SK-N-DZ (cell line): ENCODE measurements around the gene NEGR1.

ENCODE experiments used
- DNase-seq: peaks from one replicate; pipeline ENCODE4 v3.0.0-alpha.2; 2015; ENCODE audit warnings: low spot score

NEGR1 gene

DNA sequence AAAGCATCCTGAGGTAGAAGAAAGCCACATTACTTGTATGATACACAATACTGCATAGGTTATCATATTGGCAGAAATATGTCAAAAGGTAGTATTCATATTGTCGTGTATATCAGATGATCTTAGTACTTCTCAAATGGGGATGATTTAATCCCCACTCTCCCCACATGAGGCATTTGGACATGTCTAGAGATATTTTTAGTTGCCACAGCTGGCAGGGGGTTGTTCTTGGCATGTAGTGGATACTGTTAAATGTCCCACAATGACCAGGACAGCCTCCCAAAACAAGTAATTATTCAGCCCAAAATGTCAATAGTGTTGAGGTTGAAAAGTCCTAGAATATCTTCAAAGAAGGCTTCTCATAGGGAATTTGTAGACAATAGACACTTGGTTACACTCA lies 162.8 kb downstream of the NEGR1 start:
- no peak for DNase-seq

DNA sequence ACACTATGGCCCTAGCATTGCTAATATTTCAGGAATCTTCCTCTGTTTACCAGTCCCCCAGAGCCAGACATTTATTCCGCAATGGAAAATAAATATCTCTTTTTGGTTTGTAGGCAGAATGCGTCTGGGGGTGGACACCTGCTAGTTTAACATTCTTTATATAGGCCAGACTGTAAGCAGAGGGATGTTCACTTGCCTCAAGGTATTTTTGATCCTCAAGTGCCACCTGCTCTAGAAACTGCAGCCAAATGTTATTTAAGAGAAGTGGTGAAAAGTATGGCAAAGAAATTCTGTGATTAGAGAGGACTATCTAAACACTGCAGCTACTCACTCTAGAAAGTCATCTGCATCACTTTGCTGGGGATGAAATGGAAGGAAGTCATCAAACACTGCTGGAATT lies 164.7 kb downstream of the NEGR1 start:
- DNase-seq = no peak

DNA sequence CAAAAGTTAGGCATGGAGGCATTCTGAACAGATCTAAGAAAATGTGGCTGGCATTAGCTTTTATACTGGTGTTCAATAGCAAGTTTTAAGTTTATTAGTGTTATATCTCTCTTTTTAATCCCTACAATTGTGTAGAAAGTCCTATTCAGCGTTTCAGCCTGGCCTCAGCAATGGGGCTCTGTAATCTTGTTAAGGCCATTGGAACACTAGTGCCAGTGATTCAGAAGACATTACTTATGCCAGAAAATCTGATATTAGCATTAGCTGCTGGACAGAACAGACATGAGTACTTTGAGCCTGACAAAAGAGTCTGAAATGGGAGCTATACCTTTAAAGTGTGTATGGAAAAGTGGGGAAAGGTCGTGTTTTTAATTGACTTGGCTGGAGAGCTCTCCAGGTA lies 167.0 kb downstream of the NEGR1 start:
- no peak for DNase-seq

DNA sequence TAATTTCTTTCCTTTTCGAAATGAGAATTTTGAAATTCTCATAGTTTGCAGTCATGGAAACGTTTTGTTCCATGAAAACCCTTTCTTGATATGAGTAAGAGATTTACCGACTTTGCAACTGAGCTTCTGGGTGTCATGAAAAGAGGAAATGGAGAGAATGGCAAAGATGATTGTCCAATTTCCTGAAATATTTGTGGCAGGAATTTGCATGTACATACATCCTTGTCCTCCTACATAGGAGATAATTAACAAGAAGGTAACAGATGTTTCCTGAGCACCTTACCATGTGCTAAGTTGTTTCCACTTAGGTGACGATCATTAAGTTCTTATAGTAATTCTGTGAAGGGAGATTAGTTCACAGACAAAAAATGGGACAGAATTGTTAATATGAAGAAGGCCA lies 170.7 kb downstream of the NEGR1 start:
- no peak for DNase-seq

DNA sequence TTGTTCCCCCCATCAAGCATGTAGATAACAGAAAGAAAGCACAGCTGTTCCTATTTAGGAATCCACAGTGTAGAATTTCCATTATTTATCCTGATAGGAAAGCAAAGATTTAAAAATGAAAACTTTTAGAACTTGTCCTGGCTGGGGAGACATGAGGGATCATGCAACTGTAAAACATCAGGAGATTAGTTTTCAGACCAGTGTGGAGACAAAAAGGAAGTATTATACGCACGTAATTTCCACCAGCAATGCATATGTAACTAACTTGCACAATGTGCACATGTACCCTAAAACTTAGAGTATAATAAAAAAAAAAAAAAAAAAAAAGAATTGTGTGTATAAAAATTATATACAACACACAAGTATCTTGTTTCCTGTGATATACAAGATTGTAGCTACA lies 172.4 kb downstream of the NEGR1 start:
- DNase-seq = no peak

DNA sequence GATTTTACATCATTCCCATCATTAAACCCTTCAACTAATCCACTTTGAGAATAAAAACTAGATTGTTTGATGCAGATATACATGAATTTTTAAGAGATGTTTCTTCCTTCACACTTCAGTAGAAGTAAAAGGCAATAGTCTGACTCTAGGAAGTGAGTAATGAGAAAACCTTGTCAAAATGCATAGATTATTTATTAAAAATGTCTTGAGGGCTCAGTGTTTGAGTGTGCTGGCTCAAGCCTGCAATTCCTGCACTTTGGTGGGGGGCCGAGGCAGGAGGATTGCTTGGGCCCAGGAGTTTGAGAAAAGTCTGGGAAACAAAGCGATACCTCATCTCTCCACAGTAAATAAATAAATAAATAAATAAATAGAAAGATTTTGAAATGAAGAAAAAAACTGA lies 177.1 kb downstream of the NEGR1 start:
- DNase-seq = no peak

DNA sequence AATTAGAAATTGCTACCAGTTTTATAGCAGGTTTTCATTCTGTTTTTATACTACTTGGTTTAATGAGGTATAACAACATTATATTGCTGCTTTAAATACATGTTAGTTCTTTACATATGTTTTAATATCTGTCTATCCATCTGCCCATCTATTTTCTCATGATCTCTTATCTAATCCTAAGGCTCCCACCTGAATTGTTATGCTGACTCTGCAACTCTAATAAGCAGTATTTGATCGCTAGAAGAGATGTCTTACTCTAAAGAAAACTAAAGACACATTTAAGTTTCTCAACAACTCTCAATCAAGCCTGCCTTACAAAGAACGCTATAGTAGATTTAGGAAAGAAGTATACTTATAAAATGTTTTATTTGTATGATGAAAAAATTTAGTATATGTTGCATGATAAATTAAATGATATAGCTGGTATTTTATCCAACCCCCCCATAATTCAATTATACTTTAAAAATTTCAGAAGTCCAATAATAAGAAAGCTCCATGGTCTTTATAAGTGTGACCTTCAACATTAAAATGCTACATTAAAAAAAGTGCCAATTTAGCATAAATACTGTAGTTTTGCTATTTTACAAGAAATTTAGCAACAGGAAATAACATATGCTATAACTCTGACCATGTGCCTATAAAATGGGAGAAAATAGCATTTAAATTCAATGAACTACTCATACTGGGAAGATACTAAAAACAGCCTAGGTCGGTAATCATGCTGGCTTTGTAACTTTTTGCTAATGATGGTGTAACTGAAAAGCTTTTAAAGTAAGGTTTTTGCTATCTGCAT lies 180.3 kb downstream of the NEGR1 start:
- DNase-seq = no peak

DNA sequence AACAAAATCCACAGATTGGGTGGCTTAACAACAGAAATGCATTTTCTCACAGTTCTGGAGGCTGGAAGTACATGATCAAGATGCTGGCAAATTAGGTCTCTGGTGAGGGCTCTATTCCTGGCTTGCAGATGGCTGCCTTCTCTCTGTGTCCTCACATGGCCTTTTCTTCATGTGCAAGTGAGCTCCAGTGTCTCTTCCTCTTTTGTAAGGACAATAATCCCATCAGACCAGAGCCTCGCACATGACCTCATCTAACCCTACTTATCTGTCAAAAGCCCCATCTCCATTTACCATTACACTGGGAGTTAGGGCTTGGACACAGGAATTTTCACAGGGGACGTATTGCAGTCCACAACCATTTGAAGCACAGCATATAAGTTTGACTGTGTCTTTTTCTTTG lies 181.6 kb downstream of the NEGR1 start:
- DNase-seq = peak; percentile 52

DNA sequence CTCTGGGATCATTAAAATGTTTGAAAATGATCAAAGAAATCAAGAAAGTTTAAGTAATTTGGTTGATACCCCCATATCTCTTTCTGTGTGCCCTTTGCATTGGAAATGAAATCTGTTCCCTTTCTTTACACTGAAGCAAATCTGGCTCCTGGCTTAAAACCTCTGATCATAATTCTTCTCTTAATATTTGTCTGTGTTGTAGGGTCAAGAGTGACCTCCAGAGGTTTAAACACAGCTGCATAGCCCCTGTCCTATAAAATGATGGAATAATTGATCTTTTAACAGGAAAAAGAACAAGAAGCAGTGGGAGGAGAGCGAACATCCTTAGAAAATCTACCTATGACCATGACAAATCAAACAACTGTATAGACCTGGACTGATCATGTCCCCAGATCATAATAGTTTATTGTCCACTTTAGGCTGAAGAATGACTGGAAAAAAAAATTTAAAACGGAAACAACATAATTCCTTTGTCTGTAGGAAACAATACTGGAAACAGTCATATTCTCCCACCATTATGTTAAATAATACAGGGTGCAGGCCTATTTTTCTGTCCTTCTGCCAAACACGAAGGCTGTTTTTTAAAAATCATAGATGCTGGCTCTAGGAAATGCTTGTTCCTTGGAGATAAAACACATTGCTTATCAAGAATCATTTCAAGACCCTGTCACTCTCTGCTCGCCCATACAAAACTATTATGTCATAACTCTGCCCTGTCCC lies 184.3 kb downstream of the NEGR1 start:
- DNase-seq = no peak

DNA sequence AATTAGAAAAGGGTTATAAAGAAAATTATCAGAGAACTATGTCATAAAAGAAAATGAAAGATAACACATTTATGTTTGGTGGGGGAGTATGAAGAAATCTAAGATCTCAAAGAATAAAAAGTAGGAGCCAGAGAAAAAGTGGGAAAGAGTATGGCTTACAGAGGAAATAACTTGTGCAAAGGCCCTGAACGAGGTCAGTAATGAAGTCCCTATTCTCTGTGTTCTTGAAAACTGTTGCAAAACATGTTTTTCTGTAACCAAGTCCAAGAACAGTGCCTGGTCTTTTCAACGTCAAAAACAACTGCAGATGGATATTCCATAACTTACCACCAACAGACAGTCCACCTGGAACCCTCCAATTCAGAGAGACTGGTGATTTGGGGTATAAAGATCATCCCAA lies 188.1 kb downstream of the NEGR1 start:
- DNase-seq = no peak

DNA sequence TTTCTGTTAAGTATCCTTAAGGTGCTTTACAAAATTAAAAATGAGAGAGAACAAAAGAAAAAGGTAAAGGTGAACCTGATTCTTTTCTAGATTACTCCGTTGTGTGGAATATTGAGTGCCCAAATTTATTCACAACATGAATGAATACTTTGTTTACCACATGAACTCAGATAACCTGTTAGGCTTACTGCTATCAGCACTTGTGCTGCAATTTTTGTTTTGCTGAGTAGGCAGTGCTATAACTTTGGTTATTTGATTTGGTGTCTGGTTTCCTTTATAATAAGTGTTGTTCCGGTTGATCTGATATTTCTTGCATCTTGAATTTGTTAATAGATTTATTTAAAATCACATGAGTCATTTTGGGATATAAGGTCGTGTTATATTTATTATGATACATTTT lies 195.9 kb downstream of the NEGR1 start:
- DNase-seq = no peak

DNA sequence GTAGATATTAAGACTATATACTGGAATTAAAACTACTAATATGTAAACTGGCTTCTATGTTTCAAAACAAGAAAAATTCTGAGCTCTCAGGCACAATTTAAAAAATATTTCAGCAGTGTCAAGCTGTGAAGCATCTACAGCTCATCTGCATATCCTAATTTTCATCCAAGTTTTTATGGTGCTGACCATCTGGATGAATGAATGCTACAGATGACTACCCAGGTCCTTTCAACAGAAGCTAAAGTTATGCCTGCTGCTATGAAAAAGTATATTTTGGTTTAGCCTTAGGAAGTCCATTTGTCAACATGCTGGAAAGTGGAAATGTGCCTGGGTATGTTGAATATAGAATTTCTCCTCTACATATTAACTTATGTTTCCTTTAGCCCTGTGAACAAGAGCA lies 206.9 kb downstream of the NEGR1 start:
- DNase-seq = no peak

DNA sequence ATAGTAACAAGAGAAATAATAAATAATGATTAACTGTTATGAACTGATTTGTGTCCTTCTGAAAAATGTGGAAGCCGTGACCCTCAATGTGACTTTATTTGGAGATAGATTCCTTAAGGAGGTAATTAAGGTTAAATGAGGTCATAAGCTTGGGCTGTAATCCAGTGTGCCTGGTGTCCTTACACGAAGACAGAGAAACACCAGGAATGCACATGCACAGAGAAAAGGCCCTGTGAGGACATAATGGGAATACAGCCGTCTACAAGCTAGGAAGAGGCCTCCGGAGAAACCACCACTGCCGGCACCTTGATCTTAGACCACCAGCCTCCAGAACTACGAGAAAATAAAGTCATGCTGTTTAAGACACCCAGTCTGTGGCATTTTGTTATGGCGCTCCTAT lies 215.9 kb downstream of the NEGR1 start:
- no peak for DNase-seq

DNA sequence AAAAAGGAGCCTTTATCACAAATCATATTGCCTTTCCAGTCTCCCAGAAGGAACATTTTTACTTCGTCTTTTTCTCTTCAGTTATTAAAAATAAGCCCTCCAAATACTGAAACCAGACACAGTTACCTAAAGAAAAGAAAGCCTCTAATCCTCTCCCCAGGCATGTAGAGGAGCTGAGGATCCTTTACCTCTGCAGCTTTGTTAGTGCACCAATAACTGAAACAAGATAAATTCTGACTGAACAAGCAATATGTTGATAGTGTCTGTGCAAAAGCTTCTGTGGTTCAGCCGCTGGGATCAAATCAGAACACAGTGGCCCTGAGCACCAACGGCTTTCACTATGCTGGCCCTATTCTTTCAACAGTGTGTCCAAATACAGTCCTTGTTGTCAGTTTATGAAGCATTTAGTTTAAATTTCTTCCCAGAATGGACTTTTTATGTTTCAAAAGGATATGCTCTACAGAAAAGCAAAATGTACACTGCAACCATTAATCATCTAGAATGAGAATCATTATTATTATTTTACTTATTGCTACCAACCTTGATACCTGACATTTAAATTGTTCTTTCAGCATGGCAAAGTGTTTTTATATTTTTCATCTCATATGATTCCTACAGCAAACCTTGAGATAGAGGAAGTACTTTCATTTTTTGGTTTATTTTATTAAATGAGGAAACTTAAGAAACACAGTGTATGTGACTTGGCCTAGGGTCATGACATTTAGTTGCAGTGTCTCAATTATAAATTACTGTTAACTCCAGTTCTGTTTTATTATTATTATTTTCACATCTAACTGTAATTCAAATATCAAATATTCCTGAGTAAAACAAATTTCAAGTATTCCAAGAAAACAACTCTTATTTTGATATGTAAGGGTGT lies 217.9 kb downstream of the NEGR1 start:
- no peak for DNase-seq

DNA sequence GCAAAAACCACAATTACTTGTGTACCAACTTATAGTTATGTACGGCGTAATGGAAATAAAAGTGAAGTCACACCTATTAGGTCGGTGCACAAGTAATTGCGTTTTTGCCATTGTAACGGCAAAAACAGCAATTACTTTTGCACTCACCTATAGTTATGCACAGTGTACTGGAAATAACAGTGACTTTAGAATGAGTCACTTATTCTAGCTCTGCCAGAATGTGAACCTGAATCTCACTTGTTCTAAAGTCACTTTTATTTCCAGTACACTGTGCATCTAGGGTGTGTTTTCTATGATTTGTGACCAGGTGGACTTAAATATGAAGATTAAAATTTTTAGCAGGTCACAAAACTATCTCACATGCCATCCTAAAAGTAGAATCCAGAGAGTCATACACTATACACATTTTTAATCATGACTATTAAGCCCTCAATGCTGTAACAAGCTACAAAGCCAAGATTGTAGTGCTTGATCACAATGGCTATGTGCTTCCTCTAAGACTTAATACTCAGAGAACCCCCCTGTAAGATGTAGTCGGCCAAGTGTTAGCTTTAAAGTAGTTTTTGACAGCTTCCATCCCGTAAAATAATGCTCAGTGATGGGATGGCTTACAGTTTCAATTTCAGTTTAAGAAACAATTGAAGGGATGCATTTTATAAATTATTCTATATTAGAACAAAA lies 218.8 kb downstream of the NEGR1 start:
- no peak for DNase-seq

DNA sequence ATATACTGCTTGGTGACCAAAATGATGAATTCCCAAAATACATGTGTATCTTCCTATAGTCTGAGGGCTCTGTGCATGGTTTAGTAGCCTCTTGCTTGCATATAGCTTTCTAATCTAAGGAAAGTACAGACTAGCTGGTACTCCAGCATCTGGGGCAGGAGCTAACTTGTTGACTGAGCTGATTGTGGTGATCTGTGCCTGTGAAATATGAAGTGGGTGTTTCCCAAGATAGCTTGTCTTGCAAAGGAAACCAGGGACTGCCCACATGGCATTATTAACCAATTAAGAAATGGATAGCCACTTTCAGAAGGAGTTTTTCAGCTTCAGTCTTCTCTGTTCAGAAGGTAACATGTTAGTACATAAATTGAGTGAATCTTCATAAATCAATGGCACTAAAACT lies 219.8 kb downstream of the NEGR1 start:
- no peak for DNase-seq

DNA sequence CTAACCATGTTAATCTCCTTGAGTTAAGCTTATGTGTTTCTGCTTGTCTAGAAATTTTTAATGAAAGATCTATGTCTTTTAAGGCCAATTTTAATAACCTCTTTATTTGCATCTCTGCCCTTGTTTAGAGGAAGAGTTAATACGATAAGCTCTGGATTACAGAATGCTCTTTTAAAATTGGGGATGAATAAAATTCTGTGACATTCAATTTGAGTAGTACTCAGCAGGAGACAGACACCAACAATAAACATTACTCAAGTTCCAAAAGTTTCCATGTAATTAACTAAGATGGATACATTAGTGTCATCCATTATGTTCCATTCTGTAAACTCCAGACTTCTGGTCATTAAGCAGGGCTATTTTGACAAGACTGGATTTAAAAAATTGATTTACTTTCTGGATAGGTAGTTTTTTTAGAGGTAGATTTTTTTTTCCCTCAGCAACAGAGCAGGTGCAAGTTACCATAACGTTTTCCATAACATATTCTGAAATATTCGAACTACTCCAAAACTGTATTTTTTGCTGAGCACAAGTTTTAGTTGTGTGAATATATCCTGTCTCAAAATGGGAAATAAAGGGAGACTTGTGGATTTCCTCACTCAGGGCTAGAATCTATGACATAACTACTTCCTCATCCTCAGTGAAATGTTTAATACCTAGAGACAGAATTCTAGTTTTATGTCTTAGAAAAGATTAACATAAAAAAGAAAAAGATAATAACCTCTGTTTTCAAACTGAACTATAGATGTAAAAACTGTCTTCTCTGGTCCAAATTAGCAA lies 221.7 kb downstream of the NEGR1 start:
- peak; percentile 30 for DNase-seq

DNA sequence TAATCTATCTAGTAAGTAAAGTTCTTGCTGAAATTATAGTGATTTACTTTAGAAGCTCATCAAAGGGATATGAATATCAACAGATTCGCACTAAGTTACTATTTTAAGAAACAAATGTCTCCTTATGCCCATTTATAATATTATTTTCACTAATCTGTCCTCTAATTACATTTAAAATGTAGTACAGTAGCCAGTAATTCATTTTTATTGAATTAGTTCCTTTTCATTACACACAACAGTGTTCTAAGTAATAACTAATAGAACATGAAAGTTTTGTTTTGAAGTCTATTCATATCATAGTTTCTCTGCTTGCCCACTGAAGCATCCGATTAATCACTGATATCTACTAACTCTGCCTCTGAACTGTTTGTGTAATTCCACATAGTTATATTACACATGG lies 225.8 kb downstream of the NEGR1 start:
- DNase-seq = no peak

DNA sequence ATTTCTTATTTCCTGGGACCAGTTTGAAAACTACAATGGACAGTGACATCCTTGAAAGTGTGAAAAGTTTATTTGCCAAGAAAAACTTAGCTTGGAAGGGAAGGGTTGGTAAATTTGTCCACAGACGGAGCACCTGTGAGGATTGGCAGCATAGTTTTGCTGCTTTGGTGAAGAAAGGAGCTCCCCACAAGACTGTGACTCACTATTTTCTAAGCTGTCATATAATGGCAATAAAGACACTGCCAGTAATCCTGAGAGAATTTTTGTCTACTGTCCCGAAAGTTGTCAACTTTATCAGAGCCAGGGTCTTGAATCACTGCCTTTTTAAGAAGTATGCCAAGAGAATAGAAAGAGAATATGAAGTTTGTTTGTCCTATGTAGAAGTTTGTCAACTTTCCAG lies 230.8 kb downstream of the NEGR1 start:
- no peak for DNase-seq

DNA sequence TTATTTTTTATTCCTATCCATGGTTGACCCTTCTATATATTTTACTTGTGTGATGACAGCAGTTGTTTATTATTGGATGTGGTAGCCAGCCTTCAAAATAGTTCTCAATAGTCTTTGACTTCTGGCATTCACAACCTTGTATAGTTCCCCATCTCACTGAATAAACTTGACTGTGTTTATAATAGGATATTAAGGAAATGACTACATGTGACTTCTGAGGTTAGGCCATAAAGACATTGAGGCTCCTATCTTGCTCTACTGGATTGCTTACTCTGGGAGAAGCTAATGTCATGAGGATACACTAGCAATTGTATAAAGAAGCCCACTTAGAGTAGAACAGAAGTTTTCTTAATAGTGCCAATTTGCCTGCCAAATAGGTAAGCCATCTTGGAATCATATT lies 231.8 kb downstream of the NEGR1 start:
- no peak for DNase-seq

DNA sequence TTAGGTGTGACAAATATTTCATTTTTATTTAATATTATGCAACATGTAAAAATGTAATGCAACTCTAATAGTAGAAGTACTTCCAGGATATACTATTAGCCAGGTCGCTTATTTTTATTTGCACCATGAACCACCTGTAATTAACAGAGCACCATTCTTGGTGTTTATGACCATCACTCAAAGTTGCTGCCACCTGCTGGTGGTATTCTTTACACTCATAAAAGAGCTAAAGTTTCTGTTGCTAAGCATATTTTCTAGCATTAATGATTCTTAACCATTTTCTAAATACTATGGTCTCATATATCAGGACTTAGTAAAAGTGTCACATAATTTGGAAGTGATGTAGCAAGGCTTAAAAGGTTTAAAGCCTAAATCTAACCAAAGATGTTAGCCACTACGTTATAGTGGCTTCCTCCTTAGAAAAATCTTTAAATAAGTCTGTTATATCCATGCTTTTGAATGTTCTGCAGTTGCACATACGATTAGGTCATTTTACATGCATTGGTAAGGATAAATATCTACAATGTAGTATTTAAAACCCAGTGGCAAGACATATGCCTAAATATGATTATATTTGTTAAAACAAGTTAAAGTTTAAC lies 244.5 kb downstream of the NEGR1 start:
- peak; percentile 25 for DNase-seq
